ENCODE data around the gene PTPRG.

Gene PTPRG

DNA sequence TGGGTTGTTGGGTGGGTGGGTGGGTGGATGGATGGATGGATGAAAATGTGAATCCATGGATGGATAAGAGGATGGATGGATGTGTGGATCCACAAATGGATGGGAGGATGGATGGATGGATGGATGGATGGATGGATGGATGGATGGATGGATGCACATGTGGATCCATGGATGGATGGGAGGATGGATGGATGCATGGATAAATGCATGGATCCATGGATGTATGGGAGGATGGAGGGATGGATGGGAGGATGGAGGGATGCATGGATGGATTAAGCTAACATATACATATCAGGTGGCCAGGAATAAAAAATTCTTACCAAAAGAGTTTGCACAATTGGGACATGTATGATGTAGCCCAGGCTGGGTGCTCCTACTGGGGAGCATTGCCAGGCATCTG lies 616.7 kb downstream of the PTPRG start:
- DNase-seq: no peak

DNA sequence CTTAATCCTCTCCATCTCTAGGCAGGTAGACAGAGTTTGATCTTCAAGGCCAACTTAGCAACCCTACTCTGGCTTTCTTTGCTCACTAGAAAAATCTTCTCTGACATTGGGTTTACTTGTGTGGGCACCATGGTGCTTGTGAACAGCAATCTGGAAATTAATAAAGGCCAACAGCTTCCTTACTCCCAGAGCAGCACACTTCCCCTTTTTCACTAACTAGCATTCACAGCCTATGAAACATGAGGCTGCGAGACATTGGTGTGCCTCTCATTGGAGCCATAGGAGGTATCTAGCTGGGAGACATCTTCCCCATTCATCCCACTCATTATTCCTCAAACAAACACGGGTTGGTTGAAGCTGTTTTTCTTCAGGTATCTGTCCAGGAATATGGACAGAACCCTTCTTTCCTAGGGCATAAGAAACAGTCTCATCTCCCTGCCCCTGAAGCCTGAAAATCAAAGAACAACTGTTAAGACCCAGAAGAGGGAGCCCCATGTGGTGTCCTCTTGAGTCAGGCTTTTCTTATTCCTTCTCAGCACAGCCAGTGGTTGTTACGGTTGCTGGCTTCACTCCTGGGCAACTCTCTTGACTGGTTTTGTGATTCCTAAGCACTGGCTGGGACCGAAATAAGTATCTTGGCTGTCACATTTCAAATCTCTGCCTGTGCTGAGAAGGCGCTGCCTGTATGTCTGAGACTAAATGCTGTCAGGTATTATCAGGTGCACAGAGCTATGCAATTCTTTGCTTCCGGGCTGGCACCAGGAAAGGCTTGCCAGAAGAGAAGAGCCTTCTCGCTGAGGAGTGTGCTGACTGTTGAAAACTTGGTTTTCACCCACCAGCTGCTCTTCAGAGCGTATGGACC lies 617.6 kb downstream of the PTPRG start:
- no peak for DNase-seq

DNA sequence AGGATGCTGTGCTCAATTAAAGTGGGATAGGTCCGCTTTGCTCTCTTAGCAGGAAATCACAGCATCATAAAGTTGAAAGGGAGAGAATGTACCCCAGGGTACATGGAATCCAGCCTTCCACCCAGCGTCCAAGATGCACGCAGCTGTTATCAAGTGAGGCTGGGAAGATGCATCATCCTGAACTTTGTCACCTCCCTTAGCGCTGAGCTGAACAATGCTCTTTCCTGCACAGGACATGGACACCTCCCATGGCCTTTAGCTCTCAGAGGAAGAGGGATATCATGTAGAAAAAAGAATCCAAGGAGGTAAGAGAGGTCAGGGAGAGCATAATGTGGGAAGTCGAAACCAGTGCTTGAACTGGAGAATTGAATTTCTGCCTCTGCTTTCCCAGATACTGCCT lies 619.1 kb downstream of the PTPRG start:
- no peak for DNase-seq

DNA sequence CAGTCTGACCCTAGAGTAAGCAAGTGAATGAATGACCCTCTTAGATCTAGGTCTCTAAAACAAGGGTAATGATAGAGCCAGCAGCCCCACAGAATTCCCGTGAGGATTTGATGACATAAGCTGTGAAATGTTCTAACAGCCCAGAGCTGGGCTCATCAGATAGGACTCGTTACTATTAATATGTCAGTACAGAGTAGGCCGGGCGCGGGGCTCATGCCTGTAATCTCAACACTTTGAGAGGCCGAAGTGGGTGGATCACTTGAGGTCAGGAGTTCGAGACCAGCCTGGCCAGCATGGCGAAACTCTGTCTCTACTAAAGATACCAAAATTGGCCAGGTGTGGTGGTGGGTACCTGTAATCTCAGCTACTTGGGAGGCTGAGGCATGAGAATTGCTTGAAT lies 621.7 kb downstream of the PTPRG start:
- DNase-seq: no peak

DNA sequence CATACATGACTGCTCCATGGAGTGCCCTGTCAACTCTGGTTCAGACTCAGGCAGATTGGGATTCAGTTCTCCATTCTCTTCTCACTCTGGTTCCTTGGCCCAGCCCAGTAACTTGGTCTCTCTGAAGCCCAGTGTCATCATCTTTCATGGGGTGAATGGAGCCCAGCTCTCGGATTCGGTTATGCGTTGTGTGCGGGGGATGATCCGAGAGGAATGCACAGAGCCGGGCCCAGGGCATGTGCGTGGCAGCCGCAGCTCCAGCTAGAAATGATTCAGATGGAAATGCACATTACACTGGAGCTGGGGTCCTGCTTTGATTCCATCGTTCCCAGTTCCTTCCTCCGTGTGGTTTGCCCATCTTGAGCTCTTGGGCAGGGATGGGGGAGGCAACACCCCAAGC lies 622.6 kb downstream of the PTPRG start:
- DNase-seq: no peak

DNA sequence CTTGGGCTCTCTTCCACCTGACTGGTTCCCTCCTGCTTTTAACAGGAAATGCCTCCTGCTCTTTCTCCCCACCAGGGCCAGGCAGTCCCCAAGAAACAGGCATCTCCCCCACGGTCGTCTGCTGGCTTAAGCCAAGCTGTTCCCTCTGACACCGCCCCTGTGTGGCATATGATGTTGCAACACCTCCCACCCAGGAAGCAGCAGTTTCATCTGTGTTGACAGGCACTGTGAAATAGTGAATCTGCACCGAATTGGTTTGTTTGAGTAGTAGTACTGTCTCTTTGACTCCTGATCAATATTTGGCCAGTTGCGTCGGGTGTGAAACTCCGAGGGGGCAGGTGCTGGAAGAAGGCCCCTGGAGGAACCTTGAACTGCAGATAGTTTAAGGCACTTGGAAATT lies 623.2 kb downstream of the PTPRG start:
- DNase-seq: peak; percentile 7

DNA sequence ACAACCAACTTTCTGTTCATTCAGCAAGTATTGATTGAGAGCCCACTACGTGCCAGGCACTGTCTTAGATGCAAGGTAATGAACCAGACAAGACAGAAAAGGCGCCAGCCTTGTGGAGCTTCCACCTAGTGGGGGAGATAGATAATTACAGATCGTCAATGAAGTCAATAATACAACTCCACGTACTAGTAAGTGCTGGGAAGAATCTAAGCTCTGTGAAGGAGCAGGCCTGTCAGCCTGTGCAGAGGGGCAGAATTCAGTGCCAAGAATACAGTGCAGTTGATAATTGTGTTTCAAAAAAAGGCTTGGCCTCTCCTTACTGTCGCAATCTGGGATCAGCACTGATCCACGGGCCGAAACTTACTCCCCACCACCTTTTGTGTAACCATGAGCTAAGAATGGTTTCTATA lies 625.7 kb downstream of the PTPRG start:
- no peak for DNase-seq

DNA sequence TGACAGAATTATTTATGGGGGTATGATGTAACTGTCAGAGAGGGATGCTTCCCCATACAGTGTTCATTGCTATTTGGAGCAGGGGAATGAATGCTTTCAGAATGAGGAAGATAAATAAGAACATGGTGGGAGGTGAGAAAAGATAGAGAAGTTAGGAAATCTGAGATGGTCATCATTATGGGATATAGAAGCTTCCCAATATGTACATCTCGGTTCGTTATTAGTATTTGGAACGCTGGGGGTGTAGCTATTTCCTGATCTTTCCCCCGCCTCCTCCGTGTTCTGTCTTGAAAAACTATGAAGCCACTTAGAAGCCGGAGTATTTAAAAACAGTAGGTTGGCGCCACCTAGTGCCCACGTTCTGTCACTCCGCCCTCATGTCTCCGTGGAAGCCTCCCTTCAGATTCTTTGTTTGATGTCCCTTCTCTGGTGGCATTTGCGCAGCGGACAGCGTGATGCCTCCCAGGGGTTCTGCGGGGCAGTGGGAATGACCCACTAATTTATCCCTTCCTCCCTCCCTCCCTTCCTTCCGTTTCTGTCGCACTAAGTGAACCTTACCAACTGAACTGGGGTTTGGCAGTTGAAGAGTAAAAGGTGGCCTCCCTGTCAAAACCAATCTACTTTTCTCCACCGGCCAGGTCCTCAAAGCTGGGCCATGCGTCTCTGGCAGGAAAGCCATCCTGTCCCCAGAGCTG lies 627.5 kb downstream of the PTPRG start:
- DNase-seq: peak; percentile 75

DNA sequence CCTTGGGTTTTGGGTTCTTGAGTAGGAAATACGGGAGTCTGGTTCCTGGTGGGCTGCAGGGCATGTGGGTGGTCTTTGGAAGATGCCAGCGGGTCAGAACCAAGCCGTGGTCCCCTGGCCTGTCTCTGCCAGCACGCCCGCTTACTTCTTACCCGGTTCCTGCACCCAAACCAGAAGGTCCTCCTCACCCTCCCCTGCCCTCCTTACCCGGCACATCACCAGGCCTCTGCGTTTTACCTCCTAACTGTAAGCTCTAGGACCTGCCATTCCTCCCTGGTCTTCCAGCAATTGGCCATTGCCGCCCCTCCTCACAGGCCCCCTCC lies 628.0 kb downstream of the PTPRG start:
- DNase-seq: no peak

DNA sequence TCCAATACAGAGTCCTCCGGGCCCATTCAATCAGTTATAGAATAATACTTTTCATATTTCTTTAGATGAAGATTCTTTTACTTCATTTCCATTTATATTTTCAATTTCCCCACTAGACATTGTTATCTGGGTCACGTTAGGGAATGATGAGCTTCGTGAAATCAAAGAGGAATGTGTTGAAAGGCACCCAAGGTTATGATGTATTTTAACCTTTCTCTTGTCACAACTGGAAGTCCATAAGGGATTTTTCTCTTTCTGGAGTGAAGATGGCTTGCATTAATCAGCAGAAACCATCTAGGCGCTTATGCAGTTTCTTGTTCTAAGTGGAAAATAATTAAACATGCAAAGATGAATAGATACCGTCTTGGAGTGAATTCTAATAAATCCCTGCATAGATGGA lies 631.5 kb downstream of the PTPRG start:
- DNase-seq: no peak

DNA sequence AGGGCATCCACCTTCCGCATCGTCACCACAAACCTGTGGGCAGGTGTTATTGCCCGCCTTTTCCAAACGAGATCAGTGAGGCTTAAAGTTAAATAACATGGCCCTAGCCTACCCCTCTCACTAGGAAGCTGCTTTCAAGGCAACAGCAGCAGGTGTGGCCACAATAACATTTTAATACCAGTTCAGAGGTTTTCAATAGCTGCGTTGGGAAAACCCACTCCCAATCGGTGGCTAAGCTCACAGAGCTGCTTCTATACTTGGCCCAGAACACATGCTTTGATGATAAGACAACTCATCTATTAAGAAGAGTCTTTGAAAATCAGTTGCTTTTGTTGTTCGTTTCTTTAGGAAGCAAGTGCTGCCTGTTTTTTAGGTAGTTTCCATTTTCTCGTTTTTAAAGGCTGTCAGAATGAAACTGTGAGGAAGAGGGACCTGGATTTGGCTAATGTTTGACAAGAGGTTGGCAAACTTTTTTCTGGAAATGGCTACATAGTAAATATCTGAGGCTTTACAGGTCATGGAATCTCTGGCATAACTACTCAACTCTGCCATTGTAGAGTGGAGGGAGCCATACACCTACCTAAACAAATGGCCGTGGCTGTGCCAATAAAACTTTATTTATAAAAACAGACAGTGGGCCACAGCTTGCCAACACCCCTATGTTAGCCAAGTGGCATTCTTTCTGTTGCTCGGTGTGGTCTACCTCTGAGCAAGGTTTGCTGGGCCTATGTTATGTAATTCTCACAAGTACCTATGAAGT lies 632.4 kb downstream of the PTPRG start:
- peak; percentile 28 for DNase-seq

DNA sequence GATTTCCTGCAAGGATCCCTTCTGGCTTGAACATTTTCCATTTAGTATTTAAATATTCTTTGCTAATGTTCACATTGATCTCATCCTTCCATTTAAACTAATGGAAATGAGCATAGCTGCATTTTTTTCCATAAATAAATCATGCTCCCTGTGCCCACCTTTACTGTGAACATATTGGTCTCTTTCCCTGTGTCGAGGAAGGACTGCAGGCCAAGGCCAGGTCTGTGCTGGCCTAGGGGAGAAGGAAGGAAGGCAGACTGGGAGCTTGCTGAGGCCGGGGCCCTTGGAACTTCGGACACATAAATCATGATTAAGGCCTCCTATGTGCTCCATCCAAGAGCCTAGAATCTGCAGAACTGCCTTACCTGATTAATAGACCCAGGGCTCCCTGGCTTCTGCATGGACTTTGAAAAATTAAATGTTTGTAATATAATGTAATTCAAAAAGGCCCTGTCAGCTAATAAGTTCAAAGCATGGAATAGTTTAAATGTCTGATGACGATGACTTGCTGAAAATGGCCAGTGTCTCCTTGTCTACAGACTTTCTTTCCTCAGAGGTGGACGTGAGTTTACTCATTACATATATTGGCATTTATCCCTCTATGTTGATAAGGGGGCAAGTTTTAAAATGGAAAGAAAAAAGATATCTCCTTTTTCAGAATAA lies 636.1 kb downstream of the PTPRG start:
- DNase-seq: no peak

DNA sequence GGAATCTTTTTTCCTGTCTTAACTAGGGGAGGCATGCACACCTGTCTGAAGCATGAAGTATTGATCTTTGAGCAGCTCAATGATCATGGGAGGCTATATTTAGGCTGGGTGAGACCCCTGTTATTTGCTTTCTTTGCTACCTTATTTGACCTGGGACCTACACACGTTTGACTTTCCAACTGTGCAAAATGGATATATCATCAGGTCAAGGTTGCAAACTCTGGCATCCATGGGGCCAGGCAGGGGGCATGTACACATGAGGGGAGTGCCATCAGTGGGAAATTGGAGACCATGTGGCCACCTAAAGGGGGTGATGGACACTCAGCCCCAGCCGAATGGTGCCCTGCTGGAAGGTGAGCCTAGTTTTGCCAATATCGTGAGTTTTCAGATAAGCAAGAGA lies 637.8 kb downstream of the PTPRG start:
- no peak for DNase-seq

DNA sequence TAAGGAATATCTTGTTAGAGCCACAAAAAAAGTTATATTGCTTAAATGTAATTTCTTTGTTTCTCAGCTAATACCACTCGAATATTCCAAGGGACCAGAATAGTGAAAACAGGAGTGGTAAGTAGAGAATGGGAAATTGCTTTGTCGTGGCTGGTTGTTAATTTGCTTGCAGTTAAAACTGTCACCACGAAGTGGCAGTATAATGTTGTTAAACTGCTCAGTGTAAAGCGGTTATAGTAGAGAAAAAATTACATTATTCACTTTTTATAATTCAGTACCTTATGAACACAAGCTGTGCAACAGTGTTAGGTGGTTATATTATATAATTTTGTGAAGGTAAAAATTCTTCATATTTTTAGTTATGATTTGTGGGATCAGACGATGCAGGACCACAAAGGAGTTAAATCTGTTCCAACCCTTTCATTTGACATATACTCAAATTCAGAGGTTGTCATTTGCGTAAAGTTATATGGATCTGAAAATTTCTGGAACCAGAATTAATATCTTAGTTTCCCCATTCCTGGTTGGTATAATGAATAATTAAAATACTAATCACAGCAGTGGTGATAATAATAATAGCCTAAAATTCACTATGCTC lies 640.2 kb downstream of the PTPRG start:
- peak; percentile 36 for DNase-seq

DNA sequence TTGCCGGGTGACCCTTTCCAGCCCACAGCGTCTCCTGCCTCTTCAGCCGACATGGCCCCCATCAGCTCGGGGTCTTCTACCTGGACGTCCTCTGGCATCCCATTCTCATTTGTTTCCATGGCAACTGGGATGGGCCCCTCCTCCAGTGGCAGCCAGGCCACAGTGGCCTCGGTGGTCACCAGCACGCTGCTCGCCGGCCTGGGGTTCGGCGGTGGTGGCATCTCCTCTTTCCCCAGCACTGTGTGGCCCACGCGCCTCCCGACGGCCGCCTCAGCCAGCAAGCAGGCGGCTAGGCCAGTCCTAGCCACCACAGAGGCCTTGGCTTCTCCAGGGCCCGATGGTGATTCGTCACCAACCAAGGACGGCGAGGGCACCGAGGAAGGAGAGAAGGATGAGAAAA lies 641.8 kb downstream of the PTPRG start:
- no peak for DNase-seq

DNA sequence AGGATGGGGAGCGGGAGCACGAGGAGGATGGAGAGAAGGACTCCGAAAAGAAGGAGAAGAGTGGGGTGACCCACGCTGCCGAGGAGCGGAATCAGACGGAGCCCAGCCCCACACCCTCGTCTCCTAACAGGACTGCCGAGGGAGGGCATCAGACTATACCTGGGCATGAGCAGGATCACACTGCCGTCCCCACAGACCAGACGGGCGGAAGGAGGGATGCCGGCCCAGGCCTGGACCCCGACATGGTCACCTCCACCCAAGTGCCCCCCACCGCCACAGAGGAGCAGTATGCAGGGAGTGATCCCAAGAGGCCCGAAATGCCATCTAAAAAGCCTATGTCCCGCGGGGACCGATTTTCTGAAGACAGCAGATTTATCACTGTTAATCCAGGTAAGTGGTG lies 642.2 kb downstream of the PTPRG start:
- DNase-seq: no peak

DNA sequence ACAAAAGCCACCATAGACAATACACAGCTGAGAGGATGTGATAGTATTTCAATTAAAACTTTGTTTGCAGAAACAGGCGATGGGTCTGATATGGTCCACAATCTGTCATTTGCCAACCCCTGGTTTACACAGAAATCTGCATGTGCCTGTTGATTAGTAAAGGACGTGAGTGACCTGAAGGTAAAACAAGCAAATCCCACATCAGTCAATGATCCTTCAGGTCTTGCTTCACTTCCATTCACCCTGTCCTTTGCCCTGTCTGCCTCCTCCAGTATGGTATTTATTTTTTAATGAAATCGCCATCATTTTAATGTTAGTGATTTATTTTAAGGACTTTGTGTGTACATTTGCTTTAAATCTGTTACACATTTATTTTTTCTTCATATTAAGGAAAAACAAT lies 645.8 kb downstream of the PTPRG start:
- DNase-seq: no peak

DNA sequence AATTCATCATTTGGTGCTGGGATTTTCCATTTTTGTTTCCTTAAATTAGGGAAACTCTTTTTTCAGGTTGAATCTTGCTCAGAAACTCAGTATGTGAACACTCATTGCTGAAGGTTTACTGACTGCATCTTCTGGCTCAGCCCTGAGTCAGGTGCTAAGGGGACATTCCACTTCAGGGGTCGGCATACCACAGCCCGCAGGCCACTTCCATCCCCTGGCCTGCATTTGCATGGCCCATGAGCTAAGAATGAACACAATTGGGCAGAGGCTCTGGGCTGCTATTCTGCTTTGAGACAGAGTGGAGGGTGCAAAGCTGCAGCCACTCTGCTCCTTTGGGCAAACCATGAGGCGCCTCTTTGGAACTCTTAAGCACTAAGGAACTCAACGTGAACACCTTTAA lies 647.0 kb downstream of the PTPRG start:
- DNase-seq: no peak

DNA sequence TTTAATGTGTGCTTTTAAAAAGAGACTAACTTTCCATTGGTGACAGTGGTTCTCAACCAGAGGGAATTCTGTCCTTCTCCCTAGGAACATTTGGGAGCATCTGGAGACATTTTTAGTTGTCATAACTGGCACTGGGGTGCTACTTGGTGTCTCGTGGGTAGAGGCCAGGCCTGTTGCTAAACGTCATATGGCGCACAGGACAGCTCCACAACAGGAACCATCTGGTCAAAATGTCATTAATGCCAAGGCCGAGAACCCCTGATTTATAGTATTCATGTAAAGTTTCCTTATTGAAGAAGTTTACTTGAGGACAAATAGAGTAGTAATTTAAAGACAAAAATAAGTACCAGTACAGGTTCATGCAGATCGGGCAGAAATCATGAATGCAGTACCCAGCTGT lies 647.7 kb downstream of the PTPRG start:
- DNase-seq: no peak

DNA sequence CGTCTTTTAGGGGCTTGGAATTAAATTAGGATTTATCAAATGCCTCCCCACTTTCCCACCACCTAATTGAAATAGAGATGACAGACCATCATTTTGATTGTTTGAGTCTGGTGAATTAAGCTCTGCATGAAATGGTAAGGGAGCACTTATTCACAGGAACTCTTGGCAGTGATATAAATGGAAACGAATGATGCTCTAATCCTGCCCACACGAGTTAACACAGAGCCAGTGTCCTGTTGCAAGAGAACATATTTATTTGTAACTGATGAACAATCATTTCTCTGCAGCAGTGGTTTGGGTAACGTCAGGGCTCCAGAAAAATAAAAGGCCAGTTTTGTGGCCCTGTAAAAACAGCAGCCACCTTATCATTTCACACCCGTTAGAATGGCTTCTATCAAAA lies 648.6 kb downstream of the PTPRG start:
- DNase-seq: no peak

DNA sequence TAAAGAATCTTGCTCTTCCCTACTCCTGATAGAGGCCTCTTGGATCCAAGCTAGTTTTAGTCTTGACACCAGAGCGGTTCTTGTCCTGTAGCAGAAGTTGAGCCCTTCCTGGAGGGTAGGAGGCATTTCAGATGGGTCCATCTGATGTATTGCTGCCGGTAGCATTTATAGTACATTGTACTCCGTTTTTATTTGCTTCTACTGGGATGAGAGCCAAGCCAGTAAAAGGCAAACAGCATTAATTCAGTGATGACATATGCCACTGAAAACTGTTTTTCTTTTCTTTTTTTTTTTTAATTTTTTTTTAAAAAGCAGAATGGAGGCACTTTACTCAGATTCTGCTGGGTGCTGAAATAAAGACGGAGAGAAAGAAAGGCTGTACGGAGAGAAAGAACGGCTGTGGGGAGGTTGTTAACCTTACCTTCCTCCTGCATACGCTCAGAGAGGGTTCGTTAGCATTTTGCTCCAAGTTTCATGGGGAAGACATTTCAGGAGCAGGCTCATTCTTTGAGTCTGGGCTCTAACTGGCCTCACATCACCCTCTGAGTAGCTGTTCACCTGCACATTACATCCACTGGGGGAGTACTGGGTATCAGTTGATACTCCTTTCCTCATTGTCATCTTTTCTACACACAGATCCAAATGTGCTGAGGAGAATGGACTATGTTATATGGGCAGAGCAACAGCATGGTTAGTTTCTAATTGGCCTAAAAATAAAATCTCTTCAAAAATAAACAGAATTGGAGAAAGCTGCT lies 650.5 kb downstream of the PTPRG start:
- DNase-seq: peak; percentile 58

DNA sequence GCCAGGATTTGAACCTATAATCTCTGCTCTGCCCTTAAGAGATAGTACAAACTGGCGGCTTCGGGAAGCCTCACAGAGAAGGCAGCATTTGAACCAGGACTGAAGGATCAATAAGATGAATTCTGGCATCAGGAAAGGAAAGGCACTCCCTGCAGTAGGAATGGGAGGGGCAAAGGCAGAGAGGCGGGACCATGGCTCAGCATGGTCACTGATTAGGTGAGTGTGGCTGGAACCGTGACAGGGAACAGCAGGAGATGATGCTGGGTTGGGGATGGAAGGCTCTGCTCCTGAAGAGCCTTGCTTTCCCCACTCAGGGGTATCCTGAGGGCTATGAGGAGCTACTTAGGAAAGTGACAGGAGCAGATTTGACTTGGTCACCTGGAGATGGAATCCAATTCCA lies 653.5 kb downstream of the PTPRG start:
- no peak for DNase-seq
